LNCAP (cell line): ENCODE measurements around the gene GYS2.

Source experiments
- TF ChIP-seq, protein P1 (sequence below): fragments of 450-650 bp; IDR thresholded peaks from 2 replicates; pipeline ENCODE4 v1.5.1; 2017; ENCODE audit warnings: mild to moderate bottlenecking

The GYS2 gene

DNA sequence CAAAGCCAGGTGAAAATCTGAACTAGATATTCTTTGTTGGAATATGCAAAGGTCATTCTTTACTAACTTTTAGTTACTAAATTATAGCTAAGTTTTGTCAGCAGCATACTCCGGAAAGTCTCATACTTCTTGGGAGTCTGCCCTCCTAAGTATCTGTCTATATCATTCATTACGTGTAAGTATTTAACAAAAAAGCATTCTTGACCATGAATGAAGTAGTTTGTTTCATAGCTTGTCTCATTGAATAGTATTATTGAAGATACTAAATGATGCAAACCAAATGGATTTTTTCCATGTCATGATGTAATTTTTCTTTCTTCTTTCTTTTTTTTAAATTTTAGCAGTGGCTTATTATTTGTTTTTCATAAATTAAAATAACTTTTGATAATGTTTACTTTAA lies 88.4 kb downstream of the GYS2 start:
- TF ChIP-seq, protein P1, sequence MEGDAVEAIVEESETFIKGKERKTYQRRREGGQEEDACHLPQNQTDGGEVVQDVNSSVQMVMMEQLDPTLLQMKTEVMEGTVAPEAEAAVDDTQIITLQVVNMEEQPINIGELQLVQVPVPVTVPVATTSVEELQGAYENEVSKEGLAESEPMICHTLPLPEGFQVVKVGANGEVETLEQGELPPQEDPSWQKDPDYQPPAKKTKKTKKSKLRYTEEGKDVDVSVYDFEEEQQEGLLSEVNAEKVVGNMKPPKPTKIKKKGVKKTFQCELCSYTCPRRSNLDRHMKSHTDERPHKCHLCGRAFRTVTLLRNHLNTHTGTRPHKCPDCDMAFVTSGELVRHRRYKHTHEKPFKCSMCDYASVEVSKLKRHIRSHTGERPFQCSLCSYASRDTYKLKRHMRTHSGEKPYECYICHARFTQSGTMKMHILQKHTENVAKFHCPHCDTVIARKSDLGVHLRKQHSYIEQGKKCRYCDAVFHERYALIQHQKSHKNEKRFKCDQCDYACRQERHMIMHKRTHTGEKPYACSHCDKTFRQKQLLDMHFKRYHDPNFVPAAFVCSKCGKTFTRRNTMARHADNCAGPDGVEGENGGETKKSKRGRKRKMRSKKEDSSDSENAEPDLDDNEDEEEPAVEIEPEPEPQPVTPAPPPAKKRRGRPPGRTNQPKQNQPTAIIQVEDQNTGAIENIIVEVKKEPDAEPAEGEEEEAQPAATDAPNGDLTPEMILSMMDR = no peak

DNA sequence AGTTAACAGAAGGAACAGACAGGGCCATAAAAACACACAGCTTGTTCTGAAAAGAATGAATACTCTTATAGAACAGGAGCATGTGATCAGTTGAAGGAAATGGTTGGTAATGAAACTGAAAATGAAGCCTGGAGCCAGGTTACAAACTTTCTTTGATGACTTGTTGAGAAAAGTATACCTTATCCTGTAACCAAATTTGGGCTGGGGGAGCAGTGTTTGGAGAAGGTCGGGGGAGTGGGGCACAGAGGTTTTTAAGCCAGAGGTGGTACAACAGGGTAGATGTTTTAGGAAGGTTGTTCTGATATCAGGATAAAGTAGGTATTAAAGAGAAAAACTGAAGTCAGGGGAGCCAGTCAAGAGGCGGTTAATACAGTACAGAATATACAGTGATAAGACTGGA lies 94.9 kb downstream of the GYS2 start:
- TF ChIP-seq, protein P1 = no peak

DNA sequence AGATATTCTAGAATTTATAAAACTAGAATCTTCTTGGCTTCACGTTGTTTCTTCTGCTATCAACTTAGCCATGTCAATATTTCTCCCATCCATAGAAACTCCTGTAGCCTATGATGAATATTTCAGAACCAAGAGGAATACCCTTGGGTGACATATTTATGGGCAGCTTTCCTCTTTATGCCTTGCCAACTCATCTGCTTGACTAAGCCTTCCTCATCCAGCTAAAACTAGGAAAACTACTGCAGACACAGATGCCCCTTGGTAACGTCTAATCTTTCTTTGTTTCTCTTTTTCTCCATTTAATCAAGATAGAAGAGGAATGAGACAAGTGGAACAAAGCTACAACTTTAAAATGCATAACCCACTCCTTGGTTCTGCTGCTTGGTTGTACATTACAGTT lies 96.8 kb downstream of the GYS2 start:
- TF ChIP-seq, protein P1 = no peak

DNA sequence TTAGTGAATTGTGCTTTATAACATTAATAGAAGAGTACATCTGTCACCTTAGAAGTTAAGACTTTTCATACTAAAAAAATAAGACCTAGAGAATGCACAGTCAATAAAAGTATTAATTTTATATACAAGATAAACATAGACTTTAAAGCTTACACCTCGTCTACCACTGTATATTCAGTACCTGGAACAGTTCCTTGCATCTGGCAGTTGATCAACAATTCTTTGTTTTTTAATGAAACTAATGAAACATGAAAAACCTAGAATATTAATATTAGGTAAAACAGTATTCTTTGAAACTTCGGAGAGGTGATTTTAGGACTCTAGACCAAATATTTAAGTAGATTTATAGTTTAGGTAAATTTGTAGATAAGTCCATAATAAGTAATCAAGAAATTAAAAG lies 98.8 kb downstream of the GYS2 start:
- TF ChIP-seq, protein P1 = no peak

DNA sequence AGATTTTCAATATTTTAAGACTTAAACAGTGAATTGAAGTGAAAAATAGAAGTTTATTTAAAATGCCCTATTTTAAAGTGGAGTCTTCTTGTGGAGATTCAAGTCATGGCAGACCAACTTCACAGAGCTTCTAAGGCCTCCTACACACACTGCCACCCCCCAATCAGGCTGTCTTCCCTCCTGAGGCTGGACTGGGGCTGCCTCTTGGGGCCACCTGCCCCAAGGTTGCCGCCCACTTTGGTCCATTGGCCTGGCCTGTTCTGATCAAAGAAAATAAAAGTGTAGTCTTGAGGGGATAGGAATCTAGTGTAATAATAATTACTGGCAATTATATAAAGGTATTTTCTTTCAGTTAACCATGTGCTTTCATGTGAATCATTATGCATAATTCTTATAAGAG lies 101.8 kb downstream of the GYS2 start:
- TF ChIP-seq, protein P1 = no peak

DNA sequence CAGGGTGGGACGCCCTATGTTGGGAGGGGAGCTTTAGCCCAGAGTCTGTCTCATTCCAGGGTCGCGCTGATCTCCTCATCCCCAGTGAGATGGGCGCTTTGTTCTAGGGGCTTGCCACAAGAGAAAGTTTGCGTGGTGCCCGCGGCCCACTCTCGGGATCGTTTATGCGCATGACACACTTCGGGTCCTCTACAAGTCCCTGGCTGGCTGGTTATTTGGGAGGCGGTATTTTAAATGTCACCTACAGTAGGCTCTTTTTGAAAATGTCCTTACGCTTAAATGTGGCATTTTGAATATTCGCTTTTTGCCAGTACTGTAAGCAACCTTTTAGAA lies 102.5 kb downstream of the GYS2 start:
- TF ChIP-seq, protein P1 = no peak

DNA sequence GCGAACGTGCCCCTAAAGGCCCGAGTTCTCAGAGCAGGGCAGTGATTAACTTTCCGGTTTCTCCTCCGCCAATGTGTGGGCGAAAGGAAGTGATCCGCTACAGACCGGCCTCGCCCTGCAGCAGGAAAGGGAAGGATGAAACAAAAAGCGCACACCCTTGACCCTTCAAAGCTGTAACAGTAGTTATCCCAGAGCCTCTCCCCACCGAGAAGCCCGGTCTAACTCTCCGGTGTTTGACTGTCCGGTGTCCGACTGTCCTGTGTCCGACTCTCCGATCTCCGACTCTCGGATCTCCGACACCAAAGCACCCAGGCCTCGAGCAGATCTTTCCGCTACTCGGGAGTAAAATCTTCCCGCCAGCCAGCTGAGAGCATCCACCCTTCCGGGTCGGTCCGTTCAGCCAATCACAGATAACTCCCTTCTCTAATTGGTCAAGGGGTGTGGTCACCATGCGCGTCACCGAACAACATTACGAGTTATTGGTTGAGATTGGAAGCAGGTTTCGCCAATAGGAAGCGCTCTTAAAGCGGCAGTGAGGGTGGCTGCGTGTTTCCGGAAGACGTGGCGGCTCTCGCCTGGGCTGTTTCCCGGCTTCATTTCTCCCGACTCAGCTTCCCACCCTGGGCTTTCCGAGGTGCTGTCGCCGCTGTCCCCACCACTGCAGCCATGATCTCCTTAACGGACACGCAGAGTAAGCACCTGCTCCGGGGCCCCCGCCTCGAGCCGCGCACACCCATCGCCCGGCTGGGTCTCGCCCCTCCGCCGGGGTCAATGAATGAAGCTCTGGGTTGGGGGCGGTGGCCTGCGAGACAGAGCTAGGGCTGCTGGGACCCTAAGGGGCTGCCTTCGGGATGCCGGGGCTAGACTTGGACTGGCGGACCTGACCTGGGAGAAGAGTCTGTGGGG lies 103.1 kb downstream of the GYS2 start, which contains the start of the genes GOLT1B and RECQL:
Gene GOLT1B, plus strand, starts transcription at position 532 of the 906 bp plus-strand sequence. Its CDS starts 135 bp downstream, at position 667.
Gene RECQL, minus strand, starts transcription at position 378 of the 906 bp plus-strand sequence. CDS start 2,065 bp downstream, outside the sequence.
- TF ChIP-seq, protein P1 = no peak
